GM18517 (cell line): Measurements from ENCODE around the gene DMD.
A peak's percentile ranks its signal among the peaks of the same experiment; 100 is the strongest.

Experiments used
- ATAC-seq: cut with Tn5 transposase; IDR thresholded peaks from one replicate; pipeline ENCODE4 v1.9.1; 2021; ENCODE audit warnings: mild to moderate bottlenecking, moderate library complexity; ENCODE audit not compliant: unreplicated experiment

Gene DMD

GRCh38 chrX:31154946-31155345 is 2056.4 kb downstream of the DMD start:
- ATAC-seq = no peak

- no peak for ATAC-seq
Observed at GRCh38 chrX:31153475-31154047, 2057.8 kb downstream of the DMD start.

- no peak for ATAC-seq
Observed at GRCh38 chrX:31147175-31147574, 2064.2 kb downstream of the DMD start.

- no peak for ATAC-seq
Observed at GRCh38 chrX:31139961-31140360, 2071.4 kb downstream of the DMD start.

- ATAC-seq = no peak
Observed at GRCh38 chrX:31138124-31138523, 2073.2 kb downstream of the DMD start.

GRCh38 chrX:31136144-31136611 is 2075.2 kb downstream of the DMD start:
- ATAC-seq = peak; percentile 94

- ATAC-seq = no peak
Observed at GRCh38 chrX:31132821-31133241, 2078.5 kb downstream of the DMD start.

- ATAC-seq = no peak
Observed at GRCh38 chrX:31130457-31131220, 2080.7 kb downstream of the DMD start.

- no peak for ATAC-seq
Observed at GRCh38 chrX:31128855-31129254, 2082.5 kb downstream of the DMD start.

- ATAC-seq = no peak
Observed at GRCh38 chrX:31127716-31128115, 2083.6 kb downstream of the DMD start.

- no peak for ATAC-seq
Observed at GRCh38 chrX:31126205-31126604, 2085.1 kb downstream of the DMD start.

GRCh38 chrX:31124536-31124935 is 2086.8 kb downstream of the DMD start:
- no peak for ATAC-seq

- no peak for ATAC-seq
Observed at GRCh38 chrX:31123335-31123734, 2088.0 kb downstream of the DMD start.

- ATAC-seq = no peak
Observed at GRCh38 chrX:31117266-31117665, 2094.1 kb downstream of the DMD start.

GRCh38 chrX:31115398-31115797 is 2096.0 kb downstream of the DMD start:
- no peak for ATAC-seq

GRCh38 chrX:31114858-31115257 is 2096.5 kb downstream of the DMD start:
- no peak for ATAC-seq

- ATAC-seq = no peak
Observed at GRCh38 chrX:31112226-31112999, 2098.9 kb downstream of the DMD start.

GRCh38 chrX:31110657-31111056 is 2100.7 kb downstream of the DMD start:
- no peak for ATAC-seq

GRCh38 chrX:31099536-31100090 is 2111.7 kb downstream of the DMD start:
- peak; percentile 82 for ATAC-seq

- ATAC-seq = no peak
Observed at GRCh38 chrX:31098079-31098478, 2113.3 kb downstream of the DMD start.

- peak; percentile 19 for ATAC-seq
Observed at GRCh38 chrX:31093639-31093975, 2117.7 kb downstream of the DMD start.
